Measurements from ENCODE around the gene NOTCH2.
"Not testable (repeated sequence)": the region's sequence is repeated elsewhere in the genome, so short reads cannot be mapped to it uniquely, and the experiment has no call there.

DNA sequence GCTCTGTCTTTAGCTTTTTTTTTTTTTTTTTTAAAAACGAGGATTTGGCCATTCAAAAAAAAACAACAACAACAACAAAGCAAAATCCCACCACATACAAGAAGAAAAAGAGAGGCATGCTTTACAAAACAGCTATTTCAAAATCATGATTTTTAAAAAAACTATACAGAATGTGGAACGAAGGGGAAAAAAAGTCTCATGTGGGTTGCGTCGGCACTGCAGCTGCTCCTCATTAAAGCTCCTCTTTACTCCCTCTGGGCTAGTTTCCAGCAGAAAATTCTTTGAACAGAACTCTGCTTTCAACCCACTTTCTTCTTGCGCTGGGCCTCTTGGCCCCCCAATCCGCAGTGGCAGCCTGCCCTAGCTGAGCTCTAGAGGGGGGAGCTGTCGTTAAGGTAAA lies 54.5 kb downstream of the NOTCH2 start:
- TF ChIP-seq, protein P1, sequence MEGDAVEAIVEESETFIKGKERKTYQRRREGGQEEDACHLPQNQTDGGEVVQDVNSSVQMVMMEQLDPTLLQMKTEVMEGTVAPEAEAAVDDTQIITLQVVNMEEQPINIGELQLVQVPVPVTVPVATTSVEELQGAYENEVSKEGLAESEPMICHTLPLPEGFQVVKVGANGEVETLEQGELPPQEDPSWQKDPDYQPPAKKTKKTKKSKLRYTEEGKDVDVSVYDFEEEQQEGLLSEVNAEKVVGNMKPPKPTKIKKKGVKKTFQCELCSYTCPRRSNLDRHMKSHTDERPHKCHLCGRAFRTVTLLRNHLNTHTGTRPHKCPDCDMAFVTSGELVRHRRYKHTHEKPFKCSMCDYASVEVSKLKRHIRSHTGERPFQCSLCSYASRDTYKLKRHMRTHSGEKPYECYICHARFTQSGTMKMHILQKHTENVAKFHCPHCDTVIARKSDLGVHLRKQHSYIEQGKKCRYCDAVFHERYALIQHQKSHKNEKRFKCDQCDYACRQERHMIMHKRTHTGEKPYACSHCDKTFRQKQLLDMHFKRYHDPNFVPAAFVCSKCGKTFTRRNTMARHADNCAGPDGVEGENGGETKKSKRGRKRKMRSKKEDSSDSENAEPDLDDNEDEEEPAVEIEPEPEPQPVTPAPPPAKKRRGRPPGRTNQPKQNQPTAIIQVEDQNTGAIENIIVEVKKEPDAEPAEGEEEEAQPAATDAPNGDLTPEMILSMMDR (IDR thresholded peaks at IDR 0.05; ENCODE audit: low read depth, low read length, poor library complexity, severe bottlenecking) = not testable (repeated sequence)
- TF ChIP-seq EZH2phosphoT487 (IDR thresholded peaks at IDR 0.05; ENCODE audit: borderline replicate concordance, low read length) = not testable (repeated sequence)
